ENCODE measurements around the gene TMEM238L. TPM values are rescaled to one million over a fixed set of nuclear protein-coding genes. Genes with fewer than 3 reads are reported as not detected.

Gene TMEM238L
- total RNA-seq, 1 donor = not detected

- Histone ChIP-seq H3K4me1 (ENCODE audit: insufficient read depth, low read length) (no peaks in the 10 kb centered on the region), H2AFZ (ENCODE audit: low read length) (no peak overlapping the region), H3K4me2 (ENCODE audit: insufficient read depth, low read length) (no peak overlapping the region), H3K9me3 (ENCODE audit: low read depth, low read length) (no peaks in the 10 kb centered on the region), H3K27ac (ENCODE audit: low read depth, low read length) (no peak overlapping the region), H3K27me3 (ENCODE audit: insufficient read depth, low read length) (no peaks in the 10 kb centered on the region), H3K36me3 (ENCODE audit: insufficient read depth, low read length) (no peaks in the 10 kb centered on the region), H4K20me1 (ENCODE audit: insufficient read depth, low read length) (no peaks in the 10 kb centered on the region), H3K79me2 (ENCODE audit: insufficient read depth, low read length) (no peaks in the 10 kb centered on the region), H3K4me3 (ENCODE audit: insufficient read depth, low read length) (no peak overlapping the region)
- no peak for DNase-seq (ENCODE audit: insufficient read length, low spot score, missing footprints)
- TF ChIP-seq CTCF (IDR thresholded peaks at IDR 0.05; ENCODE audit: extremely low read depth, low read depth, low read length) = no peak
Observed at GRCh38 chr17:10843811-10844210, 39.9 kb upstream of the TMEM238L start.

- Histone ChIP-seq H2AFZ (ENCODE audit: low read length) (no peak overlapping the region), H3K4me2 (ENCODE audit: insufficient read depth, low read length) (no peak overlapping the region), H3K9me3 (ENCODE audit: low read depth, low read length) (no peaks in the 10 kb centered on the region), H3K27ac (ENCODE audit: low read depth, low read length) (no peak overlapping the region), H4K20me1 (ENCODE audit: insufficient read depth, low read length) (no peaks in the 10 kb centered on the region), H3K27me3 (ENCODE audit: insufficient read depth, low read length) (no peaks in the 10 kb centered on the region), H3K4me3 (ENCODE audit: insufficient read depth, low read length) (no peak overlapping the region), H3K36me3 (ENCODE audit: insufficient read depth, low read length) (no peaks in the 10 kb centered on the region), H3K79me2 (ENCODE audit: insufficient read depth, low read length) (no peaks in the 10 kb centered on the region), H3K4me1 (ENCODE audit: insufficient read depth, low read length) (no peaks in the 10 kb centered on the region)
- no peak for TF ChIP-seq CTCF (IDR thresholded peaks at IDR 0.05; ENCODE audit: extremely low read depth, low read depth, low read length)
- no peak for DNase-seq (ENCODE audit: insufficient read length, low spot score, missing footprints)
Observed at GRCh38 chr17:10842658-10843057, 38.8 kb upstream of the TMEM238L start.

- Histone ChIP-seq H3K9me3 (ENCODE audit: low read depth, low read length) (no peaks in the 10 kb centered on the region), H3K79me2 (ENCODE audit: insufficient read depth, low read length) (no peaks in the 10 kb centered on the region), H3K27me3 (ENCODE audit: insufficient read depth, low read length) (no peaks in the 10 kb centered on the region), H3K4me3 (ENCODE audit: insufficient read depth, low read length) (no peak overlapping the region), H3K27ac (ENCODE audit: low read depth, low read length) (no peak overlapping the region), H3K36me3 (ENCODE audit: insufficient read depth, low read length) (no peaks in the 10 kb centered on the region), H4K20me1 (ENCODE audit: insufficient read depth, low read length) (no peaks in the 10 kb centered on the region), H3K4me2 (ENCODE audit: insufficient read depth, low read length) (no peak overlapping the region), H2AFZ (ENCODE audit: low read length) (no peak overlapping the region), H3K4me1 (ENCODE audit: insufficient read depth, low read length) (no peaks in the 10 kb centered on the region)
- no peak for TF ChIP-seq CTCF (IDR thresholded peaks at IDR 0.05; ENCODE audit: extremely low read depth, low read depth, low read length)
- no peak for DNase-seq (ENCODE audit: insufficient read length, low spot score, missing footprints)
Observed at GRCh38 chr17:10838682-10839081, 34.8 kb upstream of the TMEM238L start.

- Histone ChIP-seq H4K20me1 (ENCODE audit: insufficient read depth, low read length) (no peaks in the 10 kb centered on the region), H3K36me3 (ENCODE audit: insufficient read depth, low read length) (no peaks in the 10 kb centered on the region), H3K27me3 (ENCODE audit: insufficient read depth, low read length) (no peaks in the 10 kb centered on the region), H2AFZ (ENCODE audit: low read length) (no peak within 1 kb of the TSS), H3K79me2 (ENCODE audit: insufficient read depth, low read length) (no peaks in the 10 kb centered on the region), H3K27ac (ENCODE audit: low read depth, low read length) (no peak within 1 kb of the TSS), H3K4me3 (ENCODE audit: insufficient read depth, low read length) (no peak within 1 kb of the TSS), H3K4me1 (ENCODE audit: insufficient read depth, low read length) (no peaks in the 10 kb centered on the region), H3K9me3 (ENCODE audit: low read depth, low read length) (no peaks in the 10 kb centered on the region), H3K4me2 (ENCODE audit: insufficient read depth, low read length) (no peak within 1 kb of the TSS)
- TF ChIP-seq CTCF (IDR thresholded peaks at IDR 0.05; ENCODE audit: extremely low read depth, low read depth, low read length) = no peak
- DNase-seq (ENCODE audit: insufficient read length, low spot score, missing footprints) = no peak
Observed at GRCh38 chr17:10837921-10838320, 34.0 kb upstream of the TMEM238L start, which contains the start of gene PIRT. PIRT (minus strand) TSS chr17:10838087; CDS start chr17:10825645, 12,442 bp downstream.

Measured in osteoblast (primary cell).